HEK293T (cell line): Measurements from ENCODE around the gene NOG.

Experiments used
- BHLHE40 ChIP-seq: fragments of 450-650 bp; IDR thresholded peaks from 2 replicates; pipeline ENCODE4 v1.6.1; 2016; ENCODE audit warnings: mild to moderate bottlenecking, moderate library complexity, borderline replicate concordance
- CTBP1 ChIP-seq: fragments of 450-650 bp; IDR thresholded peaks from 2 replicates; pipeline ENCODE4 v1.6.1; 2016; ENCODE audit warnings: borderline replicate concordance
- FOXA1 ChIP-seq: fragments of 450-650 bp; IDR thresholded peaks from 2 replicates; pipeline ENCODE4 v1.6.1; 2016; ENCODE audit warnings: mild to moderate bottlenecking
- FOXK2 ChIP-seq: fragments of 450-650 bp; IDR thresholded peaks from 2 replicates; pipeline ENCODE4 v1.6.1; 2016; ENCODE audit warnings: mild to moderate bottlenecking
- FOXM1 ChIP-seq: fragments of 450-650 bp; IDR thresholded peaks from 2 replicates; pipeline ENCODE4 v1.6.1; 2017; ENCODE audit warnings: mild to moderate bottlenecking, borderline replicate concordance
- LEF1 ChIP-seq: fragments of 450-650 bp; IDR thresholded peaks from 2 replicates; pipeline ENCODE4 v1.6.1; 2017; ENCODE audit warnings: mild to moderate bottlenecking, borderline replicate concordance
- NFRKB ChIP-seq: fragments of 450-650 bp; IDR thresholded peaks from 2 replicates; pipeline ENCODE4 v1.6.1; 2016; ENCODE audit warnings: mild to moderate bottlenecking, moderate library complexity
- SP1 ChIP-seq: fragments of 450-650 bp; IDR thresholded peaks from 2 replicates; pipeline ENCODE4 v1.6.1; 2017

DNA sequence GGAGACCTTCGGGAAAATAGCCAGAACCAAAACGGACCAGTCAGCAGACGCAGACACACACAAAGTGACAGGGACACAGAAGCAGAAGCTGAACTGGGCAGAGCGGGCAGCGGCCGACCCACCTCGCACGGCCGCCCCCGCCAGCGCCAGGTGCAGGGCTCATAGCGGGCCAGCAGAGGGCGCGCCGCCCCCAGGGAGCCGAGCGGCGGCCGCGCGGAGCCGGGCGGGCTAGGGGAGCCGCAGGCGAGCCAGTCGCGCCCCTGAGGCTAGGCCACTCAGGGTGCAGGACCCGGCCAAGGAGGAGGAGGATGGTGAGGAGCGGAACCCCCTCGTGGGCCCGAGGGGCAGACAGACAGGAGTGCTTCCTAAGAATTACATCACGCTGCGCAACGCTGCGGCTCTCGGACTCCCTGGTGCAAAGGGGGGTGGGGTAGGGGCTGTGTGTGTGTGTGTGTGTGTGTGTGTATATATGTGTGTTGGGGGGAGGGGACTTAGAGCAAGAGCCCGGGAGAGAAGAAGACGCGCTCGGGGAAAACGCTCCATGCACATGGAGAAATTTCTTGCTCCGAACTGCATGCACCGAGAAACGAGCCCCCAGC is 913 bp upstream of the NOG start:
- TF ChIP-seq BHLHE40 (no peak), FOXK2 (no peak), NFRKB (no peak), CTBP1 (no peak; the same call in 1 of the 2 replicates), SP1 (no peak), LEF1 (no peak), FOXM1 (no peak), FOXA1 (no peak)
